ENCODE results near the gene PIEZO2. TPM values are rescaled to one million over a fixed set of nuclear protein-coding genes. Genes with fewer than 3 reads are reported as not detected.

The PIEZO2 gene
- total RNA-seq, 1 donor from 2014 or later: 5.3 TPM

DNA sequence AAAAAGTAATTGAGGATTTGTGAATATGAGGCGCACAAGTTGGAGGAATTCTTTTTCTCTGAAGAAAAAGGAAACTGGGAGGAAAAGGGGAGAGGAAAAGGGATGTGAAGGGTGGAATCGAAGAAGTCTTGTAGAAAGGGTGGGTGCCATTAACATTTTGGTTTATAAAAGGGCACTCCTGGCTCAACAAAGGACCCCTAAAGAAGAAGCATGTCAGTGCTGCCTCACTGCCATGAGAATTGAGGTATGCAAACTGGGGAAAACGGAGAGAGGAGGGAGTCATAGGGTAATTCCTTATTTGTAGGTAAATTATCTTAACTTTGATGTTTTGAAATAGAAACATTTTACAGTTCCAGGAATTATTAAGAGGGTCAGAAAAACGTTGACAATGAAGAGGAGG lies 416.4 kb downstream of the PIEZO2 start:
- H3K27ac ChIP-seq (ENCODE audit: low read depth, low read length): no peak overlapping the region
- H3K4me2 ChIP-seq (ENCODE audit: low read length): no peak overlapping the region
- no peaks in the 10 kb centered on the region for H3K4me1 ChIP-seq (ENCODE audit: insufficient read depth, low read length)
- TF ChIP-seq, protein P1, sequence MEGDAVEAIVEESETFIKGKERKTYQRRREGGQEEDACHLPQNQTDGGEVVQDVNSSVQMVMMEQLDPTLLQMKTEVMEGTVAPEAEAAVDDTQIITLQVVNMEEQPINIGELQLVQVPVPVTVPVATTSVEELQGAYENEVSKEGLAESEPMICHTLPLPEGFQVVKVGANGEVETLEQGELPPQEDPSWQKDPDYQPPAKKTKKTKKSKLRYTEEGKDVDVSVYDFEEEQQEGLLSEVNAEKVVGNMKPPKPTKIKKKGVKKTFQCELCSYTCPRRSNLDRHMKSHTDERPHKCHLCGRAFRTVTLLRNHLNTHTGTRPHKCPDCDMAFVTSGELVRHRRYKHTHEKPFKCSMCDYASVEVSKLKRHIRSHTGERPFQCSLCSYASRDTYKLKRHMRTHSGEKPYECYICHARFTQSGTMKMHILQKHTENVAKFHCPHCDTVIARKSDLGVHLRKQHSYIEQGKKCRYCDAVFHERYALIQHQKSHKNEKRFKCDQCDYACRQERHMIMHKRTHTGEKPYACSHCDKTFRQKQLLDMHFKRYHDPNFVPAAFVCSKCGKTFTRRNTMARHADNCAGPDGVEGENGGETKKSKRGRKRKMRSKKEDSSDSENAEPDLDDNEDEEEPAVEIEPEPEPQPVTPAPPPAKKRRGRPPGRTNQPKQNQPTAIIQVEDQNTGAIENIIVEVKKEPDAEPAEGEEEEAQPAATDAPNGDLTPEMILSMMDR (IDR thresholded peaks at IDR 0.05; ENCODE audit: insufficient read depth, low read depth, low read length): no peak
- TF ChIP-seq EZH2 (IDR thresholded peaks at IDR 0.05; ENCODE audit: insufficient read depth, low read length): no peak
- H4K20me1 ChIP-seq (ENCODE audit: insufficient read depth, low read length): no peaks in the 10 kb centered on the region
- no peak overlapping the region for H2AFZ ChIP-seq (ENCODE audit: low read depth, low read length)
- no peak for FAIRE-seq
- Mint-ChIP-seq H3K36me3 (ENCODE audit: low read depth, unreplicated experiment) (no peaks in the 10 kb centered on the region), H3K27ac (ENCODE audit: unreplicated experiment) (no peak overlapping the region), H3K4me3 (ENCODE audit: unreplicated experiment) (no peak overlapping the region), H3K4me1 (ENCODE audit: low read depth, unreplicated experiment) (no peaks in the 10 kb centered on the region), H3K9me3 (ENCODE audit: unreplicated experiment) (peaks cover 2% of the 10 kb centered on the region), H3K27me3 (ENCODE audit: low read depth, unreplicated experiment) (no peaks in the 10 kb centered on the region)
- no peak for DNase-seq (ENCODE audit: low read depth)
- H3K4me3 ChIP-seq (ENCODE audit: insufficient read depth, low read depth, low read length): no peak overlapping the region
- H3K79me2 ChIP-seq (ENCODE audit: insufficient read depth, low read length): no peaks in the 10 kb centered on the region
- H3K9ac ChIP-seq (ENCODE audit: low read length): no peak overlapping the region
- H3K9me3 ChIP-seq (ENCODE audit: insufficient read depth, low read depth, low read length): no peaks in the 10 kb centered on the region
- no peaks in the 10 kb centered on the region for H3K36me3 ChIP-seq (ENCODE audit: insufficient read depth, low read length)
- H3K27me3 ChIP-seq (ENCODE audit: insufficient read depth, low read length): no peaks in the 10 kb centered on the region

DNA sequence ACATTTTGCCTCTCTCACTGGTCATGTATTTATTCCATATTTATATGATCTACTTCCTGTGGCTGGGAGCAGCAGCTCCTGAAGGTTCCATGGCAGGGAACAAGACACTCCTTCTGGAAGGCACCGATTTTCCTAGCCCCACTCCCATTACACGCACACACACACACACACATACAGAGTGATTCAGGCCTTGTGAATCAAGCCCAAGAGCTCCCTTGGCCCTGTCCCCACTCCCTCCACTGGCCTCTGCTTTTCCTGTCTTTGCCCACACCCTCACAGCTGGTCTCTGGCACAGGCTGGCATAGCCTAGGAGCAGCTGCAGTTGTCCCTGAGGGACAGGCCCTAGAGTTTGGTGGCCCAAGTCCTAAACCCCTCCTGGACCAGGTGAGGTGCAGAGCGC lies 421.9 kb downstream of the PIEZO2 start:
- TF ChIP-seq, protein P1 (IDR thresholded peaks at IDR 0.05; ENCODE audit: insufficient read depth, low read depth, low read length): no peak
- TF ChIP-seq EZH2 (IDR thresholded peaks at IDR 0.05; ENCODE audit: insufficient read depth, low read length): no peak
- Histone ChIP-seq H3K9me3 (ENCODE audit: insufficient read depth, low read depth, low read length) (no peaks in the 10 kb centered on the region), H3K4me3 (ENCODE audit: insufficient read depth, low read depth, low read length) (no peak overlapping the region), H3K4me1 (ENCODE audit: insufficient read depth, low read length) (no peaks in the 10 kb centered on the region), H4K20me1 (ENCODE audit: insufficient read depth, low read length) (no peaks in the 10 kb centered on the region), H3K79me2 (ENCODE audit: insufficient read depth, low read length) (no peaks in the 10 kb centered on the region), H3K9ac (ENCODE audit: low read length) (no peak overlapping the region), H2AFZ (ENCODE audit: low read depth, low read length) (no peak overlapping the region), H3K4me2 (ENCODE audit: low read length) (no peak overlapping the region), H3K36me3 (ENCODE audit: insufficient read depth, low read length) (no peaks in the 10 kb centered on the region), H3K27me3 (ENCODE audit: insufficient read depth, low read length) (no peaks in the 10 kb centered on the region), H3K27ac (ENCODE audit: low read depth, low read length) (no peak overlapping the region)
- FAIRE-seq (no peak), DNase-seq (ENCODE audit: low read depth) (no peak)
- Mint-ChIP-seq H3K9me3 (ENCODE audit: unreplicated experiment) (peaks cover 6% of the 10 kb centered on the region), H3K4me1 (ENCODE audit: low read depth, unreplicated experiment) (no peaks in the 10 kb centered on the region), H3K27me3 (ENCODE audit: low read depth, unreplicated experiment) (peaks cover 6% of the 10 kb centered on the region), H3K36me3 (ENCODE audit: low read depth, unreplicated experiment) (peaks cover 5% of the 10 kb centered on the region), H3K27ac (ENCODE audit: unreplicated experiment) (no peak overlapping the region), H3K4me3 (ENCODE audit: unreplicated experiment) (no peak overlapping the region)

GRCh38 chr18:10726198-10727068 lies 422.9 kb downstream of the PIEZO2 start:
- no peak for DNase-seq (ENCODE audit: low read depth)
- Mint-ChIP-seq H3K4me1 (ENCODE audit: low read depth, unreplicated experiment) (no peaks in the 10 kb centered on the region), H3K36me3 (ENCODE audit: low read depth, unreplicated experiment) (peaks cover 5% of the 10 kb centered on the region), H3K9me3 (ENCODE audit: unreplicated experiment) (peaks cover 6% of the 10 kb centered on the region), H3K4me3 (ENCODE audit: unreplicated experiment) (no peak overlapping the region), H3K27me3 (ENCODE audit: low read depth, unreplicated experiment) (peaks cover 6% of the 10 kb centered on the region), H3K27ac (ENCODE audit: unreplicated experiment) (no peak overlapping the region)
- FAIRE-seq: no peak
- Histone ChIP-seq H3K36me3 (ENCODE audit: insufficient read depth, low read length) (no peaks in the 10 kb centered on the region), H3K27me3 (ENCODE audit: insufficient read depth, low read length) (no peaks in the 10 kb centered on the region), H3K4me1 (ENCODE audit: insufficient read depth, low read length) (no peaks in the 10 kb centered on the region), H3K9me3 (ENCODE audit: insufficient read depth, low read depth, low read length) (no peaks in the 10 kb centered on the region), H3K9ac (ENCODE audit: low read length) (no peak overlapping the region), H4K20me1 (ENCODE audit: insufficient read depth, low read length) (no peaks in the 10 kb centered on the region), H3K27ac (ENCODE audit: low read depth, low read length) (no peak overlapping the region), H3K4me2 (ENCODE audit: low read length) (peak overlapping the region; percentile 25), H2AFZ (ENCODE audit: low read depth, low read length) (peak overlapping the region; percentile 34), H3K79me2 (ENCODE audit: insufficient read depth, low read length) (no peaks in the 10 kb centered on the region), H3K4me3 (ENCODE audit: insufficient read depth, low read depth, low read length) (no peak overlapping the region)
- TF ChIP-seq EZH2 (IDR thresholded peaks at IDR 0.05; ENCODE audit: insufficient read depth, low read length): no peak
- TF ChIP-seq, protein P1 (IDR thresholded peaks at IDR 0.05; ENCODE audit: insufficient read depth, low read depth, low read length): no peak
